ENCODE measurements around the gene LY9. TPM values are rescaled to one million over a fixed set of nuclear protein-coding genes. Genes with fewer than 3 reads are reported as not detected.

The LY9 gene
- total RNA-seq, 1 donor from 2014 or later: not detected

- Mint-ChIP-seq H3K9me3 (ENCODE audit: unreplicated experiment) (no peaks in the 10 kb centered on the region), H3K4me3 (ENCODE audit: unreplicated experiment) (no peak overlapping the region), H3K27ac (ENCODE audit: unreplicated experiment) (no peak overlapping the region), H3K36me3 (ENCODE audit: unreplicated experiment) (no peaks in the 10 kb centered on the region), H3K27me3 (ENCODE audit: unreplicated experiment) (no peaks in the 10 kb centered on the region), H3K4me1 (ENCODE audit: low read depth, unreplicated experiment) (peaks cover 6% of the 10 kb centered on the region)
- no peak for TF ChIP-seq CTCF (IDR thresholded peaks at IDR 0.05; ENCODE audit: partially characterized antibody, unreplicated experiment)
- DNase-seq: no peak
These were observed 43.8 kb downstream of the LY9 start for GRCh38 chr1:160839746-160840145.

DNA sequence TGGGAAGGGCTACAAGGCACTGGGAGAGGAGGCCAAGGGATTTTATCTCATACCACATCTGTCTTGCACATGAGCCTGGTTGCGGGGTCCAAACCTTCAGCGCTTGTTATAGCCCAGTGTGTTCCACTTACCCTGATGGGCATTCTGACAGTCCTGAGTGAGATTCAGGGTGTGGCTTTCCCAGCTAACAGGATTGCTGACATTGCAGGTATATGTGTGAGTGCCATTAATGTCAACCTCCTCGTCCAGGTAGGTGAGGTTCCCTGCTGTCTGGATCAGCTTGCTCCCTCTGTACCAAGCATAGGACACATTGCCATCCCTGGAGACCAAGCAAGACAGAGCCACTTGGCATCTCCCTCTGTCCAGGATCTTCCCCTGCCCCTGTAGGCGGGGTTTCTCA, 45.1 kb downstream of the LY9 start:
- Mint-ChIP-seq H3K4me1 (ENCODE audit: low read depth, unreplicated experiment) (peaks cover 6% of the 10 kb centered on the region), H3K27me3 (ENCODE audit: unreplicated experiment) (no peaks in the 10 kb centered on the region), H3K9me3 (ENCODE audit: unreplicated experiment) (no peaks in the 10 kb centered on the region), H3K4me3 (ENCODE audit: unreplicated experiment) (no peak overlapping the region), H3K36me3 (ENCODE audit: unreplicated experiment) (no peaks in the 10 kb centered on the region), H3K27ac (ENCODE audit: unreplicated experiment) (no peak overlapping the region)
- no peak for DNase-seq
- TF ChIP-seq CTCF (IDR thresholded peaks at IDR 0.05; ENCODE audit: partially characterized antibody, unreplicated experiment): no peak

DNA sequence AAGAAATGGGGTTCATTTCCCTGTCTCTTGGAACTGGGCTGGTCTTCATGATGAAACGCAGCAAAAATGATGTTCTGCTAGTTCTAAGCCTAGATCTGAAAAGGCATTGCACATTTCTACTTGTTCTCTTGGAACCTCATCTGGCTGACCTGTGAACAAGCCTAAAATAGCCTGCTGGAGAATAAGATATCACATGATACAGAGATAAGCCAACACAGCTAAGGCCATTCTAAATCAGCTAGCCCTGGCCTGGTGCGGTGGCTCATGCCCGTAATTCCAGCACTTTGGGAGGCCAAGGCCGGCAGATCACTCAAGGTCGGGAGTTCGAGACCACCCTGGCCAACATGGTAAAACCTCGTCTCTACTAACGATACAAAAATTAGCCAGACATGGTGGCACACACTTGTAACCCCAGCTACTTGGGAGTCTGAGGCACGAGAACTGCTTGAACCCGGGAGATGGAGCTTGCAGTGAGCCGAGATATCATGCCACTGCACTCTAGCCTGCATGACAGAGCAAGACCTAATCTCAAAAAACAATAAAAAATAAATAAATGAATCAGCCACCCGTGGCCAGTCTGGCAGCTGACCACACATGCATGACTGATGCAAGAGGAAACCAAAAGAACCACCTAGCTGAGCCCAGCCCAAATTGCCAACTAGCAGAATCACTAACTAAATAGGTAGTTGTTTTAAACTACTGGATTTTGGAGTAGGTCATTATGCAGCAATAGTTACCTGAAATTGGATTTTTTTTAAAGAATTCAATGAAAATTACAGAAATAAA, 48.7 kb downstream of the LY9 start:
- Mint-ChIP-seq H3K4me1 (ENCODE audit: low read depth, unreplicated experiment) (peaks cover 6% of the 10 kb centered on the region), H3K27ac (ENCODE audit: unreplicated experiment) (no peak overlapping the region), H3K9me3 (ENCODE audit: unreplicated experiment) (no peaks in the 10 kb centered on the region), H3K4me3 (ENCODE audit: unreplicated experiment) (no peak overlapping the region), H3K36me3 (ENCODE audit: unreplicated experiment) (no peaks in the 10 kb centered on the region), H3K27me3 (ENCODE audit: unreplicated experiment) (no peaks in the 10 kb centered on the region)
- no peak for DNase-seq
- no peak for TF ChIP-seq CTCF (IDR thresholded peaks at IDR 0.05; ENCODE audit: partially characterized antibody, unreplicated experiment)

- DNase-seq: no peak
- Mint-ChIP-seq H3K9me3 (ENCODE audit: unreplicated experiment) (no peaks in the 10 kb centered on the region), H3K4me3 (ENCODE audit: unreplicated experiment) (no peak overlapping the region), H3K27ac (ENCODE audit: unreplicated experiment) (no peak overlapping the region), H3K4me1 (ENCODE audit: low read depth, unreplicated experiment) (peaks cover 6% of the 10 kb centered on the region), H3K27me3 (ENCODE audit: unreplicated experiment) (no peaks in the 10 kb centered on the region), H3K36me3 (ENCODE audit: unreplicated experiment) (no peaks in the 10 kb centered on the region)
- no peak for TF ChIP-seq CTCF (IDR thresholded peaks at IDR 0.05; ENCODE audit: partially characterized antibody, unreplicated experiment)
These were observed 50.3 kb downstream of the LY9 start for GRCh38 chr1:160846281-160846680.

GRCh38 chr1:160850541-160850940, 54.6 kb downstream of the LY9 start:
- Mint-ChIP-seq H3K27ac (ENCODE audit: unreplicated experiment) (no peak overlapping the region), H3K9me3 (ENCODE audit: unreplicated experiment) (no peaks in the 10 kb centered on the region), H3K27me3 (ENCODE audit: unreplicated experiment) (peaks cover 2% of the 10 kb centered on the region), H3K4me3 (ENCODE audit: unreplicated experiment) (no peak overlapping the region), H3K36me3 (ENCODE audit: unreplicated experiment) (no peaks in the 10 kb centered on the region), H3K4me1 (ENCODE audit: low read depth, unreplicated experiment) (no peaks in the 10 kb centered on the region)
- DNase-seq: no peak
- TF ChIP-seq CTCF (IDR thresholded peaks at IDR 0.05; ENCODE audit: partially characterized antibody, unreplicated experiment): no peak

All from glutamatergic neuron (in vitro differentiated cells).